ENCODE data around the gene PCBP3.

DNA sequence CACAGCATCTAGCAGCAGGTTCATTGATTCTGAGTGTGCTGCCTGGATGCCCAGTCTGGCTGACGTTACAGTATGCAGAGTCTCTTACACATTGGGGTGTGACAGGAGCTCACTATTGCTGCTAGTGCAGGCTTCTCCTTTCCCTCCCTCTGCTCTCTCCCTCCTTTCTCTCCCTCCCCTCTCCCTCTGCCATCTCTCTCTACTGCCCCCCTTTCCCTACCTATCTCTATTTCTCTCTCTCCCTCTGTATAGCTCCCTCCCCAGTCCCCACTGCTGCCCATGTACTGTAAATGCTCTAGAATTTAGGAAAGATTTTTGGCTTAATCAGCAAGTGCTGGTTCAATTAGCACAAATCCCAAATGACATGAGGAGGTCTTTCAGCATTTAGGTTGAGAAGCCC is 62.8 kb downstream of the PCBP3 start:
- TF ChIP-seq, protein P1, sequence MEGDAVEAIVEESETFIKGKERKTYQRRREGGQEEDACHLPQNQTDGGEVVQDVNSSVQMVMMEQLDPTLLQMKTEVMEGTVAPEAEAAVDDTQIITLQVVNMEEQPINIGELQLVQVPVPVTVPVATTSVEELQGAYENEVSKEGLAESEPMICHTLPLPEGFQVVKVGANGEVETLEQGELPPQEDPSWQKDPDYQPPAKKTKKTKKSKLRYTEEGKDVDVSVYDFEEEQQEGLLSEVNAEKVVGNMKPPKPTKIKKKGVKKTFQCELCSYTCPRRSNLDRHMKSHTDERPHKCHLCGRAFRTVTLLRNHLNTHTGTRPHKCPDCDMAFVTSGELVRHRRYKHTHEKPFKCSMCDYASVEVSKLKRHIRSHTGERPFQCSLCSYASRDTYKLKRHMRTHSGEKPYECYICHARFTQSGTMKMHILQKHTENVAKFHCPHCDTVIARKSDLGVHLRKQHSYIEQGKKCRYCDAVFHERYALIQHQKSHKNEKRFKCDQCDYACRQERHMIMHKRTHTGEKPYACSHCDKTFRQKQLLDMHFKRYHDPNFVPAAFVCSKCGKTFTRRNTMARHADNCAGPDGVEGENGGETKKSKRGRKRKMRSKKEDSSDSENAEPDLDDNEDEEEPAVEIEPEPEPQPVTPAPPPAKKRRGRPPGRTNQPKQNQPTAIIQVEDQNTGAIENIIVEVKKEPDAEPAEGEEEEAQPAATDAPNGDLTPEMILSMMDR (IDR thresholded peaks at IDR 0.05; ENCODE audit: low read depth, low read length): no peak
- TF ChIP-seq MYC (IDR thresholded peaks at IDR 0.05; ENCODE audit: low read depth, low read length) (no peak), POLR2A (IDR thresholded peaks at IDR 0.05; ENCODE audit: extremely low read depth, insufficient read length) (no peak)
- TF ChIP-seq, protein P2, sequence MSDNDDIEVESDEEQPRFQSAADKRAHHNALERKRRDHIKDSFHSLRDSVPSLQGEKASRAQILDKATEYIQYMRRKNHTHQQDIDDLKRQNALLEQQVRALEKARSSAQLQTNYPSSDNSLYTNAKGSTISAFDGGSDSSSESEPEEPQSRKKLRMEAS (IDR thresholded peaks at IDR 0.05; ENCODE audit: low read depth, low read length): no peak
